DND-41 (cell line): ENCODE measurements around the gene SYT1.

Experiments
- CTCF ChIP-seq: IDR thresholded peaks from 2 replicates; pipeline ENCODE4 v1.5.1; 2012; ENCODE audit warnings: borderline replicate concordance, low read length, moderate library complexity, mild to moderate bottlenecking; ENCODE audit not compliant: poor library complexity, severe bottlenecking; ENCODE audit errors: extremely low read depth
- EZH2 ChIP-seq: IDR thresholded peaks from 3 replicates; pipeline ENCODE4 v1.6.1; 2012; ENCODE audit warnings: borderline replicate concordance, low read depth, mild to moderate bottlenecking, moderate library complexity, low read length, inconsistent platforms; ENCODE audit not compliant: severe bottlenecking

GRCh38 chr12:79238246-79238645 lies 373.7 kb downstream of the SYT1 start:
- no peak for TF ChIP-seq CTCF
- no peak for TF ChIP-seq EZH2
